AG09319 (cell line): Measurements from ENCODE around the gene SORCS3.

ENCODE experiments used
- DNase-seq: peaks from one replicate; pipeline ENCODE4 v3.0.0-alpha.2; 2010; ENCODE audit warnings: low read depth; ENCODE audit errors: extremely low read depth
- TF ChIP-seq, protein P1 (sequence below): IDR thresholded peaks from 2 replicates; pipeline ENCODE4 v1.5.1; 2011; ENCODE audit warnings: low read depth, mild to moderate bottlenecking, inconsistent platforms, low read length, moderate library complexity

The SORCS3 gene

DNA sequence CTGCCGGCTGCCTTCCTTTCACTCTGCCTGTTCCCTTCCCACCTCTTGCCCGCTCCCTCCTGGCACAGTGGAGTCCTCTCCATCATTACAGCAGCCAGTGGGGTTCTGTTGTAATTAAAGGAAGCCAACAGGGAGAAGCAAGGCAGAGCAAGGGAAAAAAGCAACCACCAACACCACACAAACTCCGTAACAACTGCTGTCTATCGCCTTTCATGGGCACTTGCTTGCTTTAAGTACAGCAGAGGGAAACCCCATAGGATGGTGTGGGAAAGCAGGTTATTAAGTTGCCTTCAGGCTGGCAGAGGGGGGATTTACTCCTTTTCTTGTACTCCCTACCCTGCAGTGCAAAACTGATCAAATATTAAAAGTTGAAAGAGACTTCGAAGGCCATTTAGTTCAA, 22.0 kb downstream of the SORCS3 start:
- TF ChIP-seq, protein P1, sequence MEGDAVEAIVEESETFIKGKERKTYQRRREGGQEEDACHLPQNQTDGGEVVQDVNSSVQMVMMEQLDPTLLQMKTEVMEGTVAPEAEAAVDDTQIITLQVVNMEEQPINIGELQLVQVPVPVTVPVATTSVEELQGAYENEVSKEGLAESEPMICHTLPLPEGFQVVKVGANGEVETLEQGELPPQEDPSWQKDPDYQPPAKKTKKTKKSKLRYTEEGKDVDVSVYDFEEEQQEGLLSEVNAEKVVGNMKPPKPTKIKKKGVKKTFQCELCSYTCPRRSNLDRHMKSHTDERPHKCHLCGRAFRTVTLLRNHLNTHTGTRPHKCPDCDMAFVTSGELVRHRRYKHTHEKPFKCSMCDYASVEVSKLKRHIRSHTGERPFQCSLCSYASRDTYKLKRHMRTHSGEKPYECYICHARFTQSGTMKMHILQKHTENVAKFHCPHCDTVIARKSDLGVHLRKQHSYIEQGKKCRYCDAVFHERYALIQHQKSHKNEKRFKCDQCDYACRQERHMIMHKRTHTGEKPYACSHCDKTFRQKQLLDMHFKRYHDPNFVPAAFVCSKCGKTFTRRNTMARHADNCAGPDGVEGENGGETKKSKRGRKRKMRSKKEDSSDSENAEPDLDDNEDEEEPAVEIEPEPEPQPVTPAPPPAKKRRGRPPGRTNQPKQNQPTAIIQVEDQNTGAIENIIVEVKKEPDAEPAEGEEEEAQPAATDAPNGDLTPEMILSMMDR: no peak
- DNase-seq: no peak

DNA sequence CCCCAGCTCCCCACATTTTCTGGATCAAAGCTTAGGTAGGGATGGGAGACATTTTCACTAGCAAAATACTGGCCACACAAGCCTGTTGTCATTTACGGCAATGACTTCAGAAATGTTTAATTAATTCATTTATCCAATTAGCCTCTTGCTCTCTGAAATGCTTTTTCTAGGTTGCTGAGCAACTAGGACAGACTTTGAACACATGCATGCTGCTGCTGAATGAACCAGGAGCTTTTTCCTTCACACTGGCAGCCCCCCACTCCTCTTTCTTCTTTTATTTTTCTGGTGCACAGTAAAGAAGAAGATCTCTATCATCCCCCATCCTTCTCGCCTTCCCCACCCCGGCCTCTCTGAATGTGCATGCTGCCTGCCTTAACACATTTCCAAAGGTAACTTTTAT, 22.5 kb downstream of the SORCS3 start:
- TF ChIP-seq, protein P1: no peak
- DNase-seq: no peak

DNA sequence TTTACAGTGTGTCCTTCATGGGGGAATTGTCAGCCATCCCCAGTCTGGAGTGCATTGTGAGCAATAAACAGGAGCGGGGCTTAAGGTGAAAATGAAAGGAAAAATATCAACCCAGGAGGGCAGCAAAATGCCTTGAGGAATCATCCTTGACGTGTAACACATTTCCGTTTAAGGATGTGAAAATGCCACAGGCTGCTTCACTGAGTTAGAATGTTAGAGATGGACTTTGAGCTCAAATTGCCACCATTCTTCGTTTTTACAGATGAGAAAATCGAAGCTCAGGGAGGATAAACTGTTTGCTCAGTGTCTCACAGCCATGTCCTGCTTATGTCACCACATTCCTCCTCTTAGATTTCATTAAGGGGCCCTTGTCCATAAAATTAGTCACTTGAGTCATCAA, 23.1 kb downstream of the SORCS3 start:
- no peak for DNase-seq
- TF ChIP-seq, protein P1: no peak

DNA sequence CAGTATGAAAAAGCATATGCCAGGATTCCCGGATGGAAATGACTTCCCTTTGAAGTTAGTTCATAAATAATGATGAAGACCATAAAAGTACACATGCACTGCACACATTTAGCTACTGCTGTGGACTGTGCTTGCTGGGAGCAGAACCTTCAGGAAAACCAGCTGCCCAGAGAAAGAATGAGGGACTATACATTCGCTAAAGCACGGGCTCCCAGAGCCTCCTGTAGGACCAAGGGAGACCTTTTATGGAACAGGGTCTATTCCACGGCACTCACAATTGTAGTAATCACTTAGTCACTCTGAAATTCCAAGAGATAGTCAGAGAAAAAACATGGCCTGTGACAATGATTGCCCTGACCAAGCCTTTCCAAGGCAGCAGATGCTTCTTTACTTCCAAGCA, 24.1 kb downstream of the SORCS3 start:
- no peak for DNase-seq
- TF ChIP-seq, protein P1: no peak

DNA sequence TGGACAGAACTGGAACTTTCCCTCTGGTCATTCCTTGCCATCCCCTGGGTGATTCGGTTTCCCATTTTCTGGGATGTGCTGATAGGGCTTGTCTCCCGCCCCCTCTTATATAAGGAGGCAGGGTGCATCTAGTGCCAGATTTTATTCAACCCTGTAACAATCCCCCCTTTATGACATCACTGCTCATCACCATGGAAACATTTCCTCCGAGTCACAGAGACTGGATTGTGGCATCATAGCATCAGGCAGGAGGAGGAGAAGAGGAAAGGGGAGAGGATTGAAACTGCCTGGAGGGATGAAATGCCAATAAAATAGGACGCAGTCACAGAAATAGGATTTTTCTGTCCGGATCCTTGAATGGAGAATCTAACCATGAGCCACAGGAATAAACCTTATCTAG, 25.0 kb downstream of the SORCS3 start:
- DNase-seq: no peak
- TF ChIP-seq, protein P1: no peak

DNA sequence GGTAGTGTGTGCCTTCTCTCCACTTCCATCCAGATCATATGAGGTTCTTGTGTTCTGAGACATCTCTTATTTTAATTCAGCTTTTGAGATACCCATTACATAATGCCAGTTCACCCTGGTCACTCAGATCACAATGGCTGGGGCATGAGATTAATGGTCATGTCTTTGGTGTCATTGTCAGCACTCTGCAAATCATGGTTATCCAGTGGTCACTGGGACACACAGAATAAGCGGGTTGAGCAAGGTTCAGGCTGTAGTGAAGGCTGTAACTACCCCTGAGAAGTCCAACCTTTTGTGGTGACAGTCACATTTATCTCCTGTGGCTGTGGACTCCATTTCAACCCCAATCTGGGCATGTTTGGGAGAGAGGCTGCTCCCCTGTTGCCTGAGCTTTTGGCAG, 35.8 kb downstream of the SORCS3 start:
- DNase-seq: no peak
- TF ChIP-seq, protein P1: no peak

DNA sequence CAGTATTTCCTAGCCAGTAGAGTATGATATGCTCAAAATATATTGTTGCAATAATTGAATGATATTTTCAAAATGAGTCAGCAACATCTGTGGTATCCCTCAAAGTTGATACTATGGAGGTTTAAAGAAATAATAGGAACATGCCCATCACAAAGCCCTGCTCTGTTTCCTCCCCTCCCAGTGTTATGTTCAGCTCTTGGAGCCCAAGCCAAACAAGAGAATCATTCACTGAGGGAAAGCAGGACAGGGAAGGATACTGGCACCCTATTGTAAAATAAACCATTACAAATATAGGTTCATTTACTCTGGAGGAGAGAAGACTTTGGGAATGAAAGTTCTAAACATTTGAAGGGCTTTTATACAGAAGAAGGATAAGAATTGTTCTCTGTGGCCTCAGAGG, 37.6 kb downstream of the SORCS3 start:
- DNase-seq: no peak
- TF ChIP-seq, protein P1: no peak
